ENCODE measurements around the gene EPS15. TPM values are rescaled to one million over a fixed set of nuclear protein-coding genes. Genes with fewer than 3 reads are reported as not detected.
"Not testable (repeated sequence)": the region's sequence is repeated elsewhere in the genome, so short reads cannot be mapped to it uniquely, and the experiment has no call there.

Gene EPS15
- total RNA-seq, 1 experiment from 2014 or later: 48.7 TPM

GRCh38 chr1:51326839-51327238 lies 192.2 kb downstream of the EPS15 start:
- H3K27ac Mint-ChIP-seq (ENCODE audit: low read depth, unreplicated experiment): no peak overlapping the region
- CTCF ChIA-PET: no interaction called here
- no TSS peak for BruUV-seq (replicated peaks)
- no peak overlapping the region for H3K4me3 Mint-ChIP-seq (ENCODE audit: unreplicated experiment)
- no peaks in the 10 kb centered on the region for H3K36me3 Mint-ChIP-seq (ENCODE audit: insufficient read depth, unreplicated experiment)
- H3K9me3 Mint-ChIP-seq (ENCODE audit: unreplicated experiment): no peaks in the 10 kb centered on the region
- H3K4me1 Mint-ChIP-seq (ENCODE audit: insufficient read depth, unreplicated experiment): peaks cover 12% of the 10 kb centered on the region
- POLR2A ChIA-PET: no interaction called here
- no peak for TF ChIP-seq CTCF (IDR thresholded peaks at IDR 0.05; ENCODE audit: unreplicated experiment)
- no peak for DNase-seq (ENCODE audit: unreplicated experiment)
- intact Hi-C loops (cut with micrococcal nuclease): no loop called here
- no peaks in the 10 kb centered on the region for H3K27me3 Mint-ChIP-seq (ENCODE audit: insufficient read depth, unreplicated experiment)

DNA sequence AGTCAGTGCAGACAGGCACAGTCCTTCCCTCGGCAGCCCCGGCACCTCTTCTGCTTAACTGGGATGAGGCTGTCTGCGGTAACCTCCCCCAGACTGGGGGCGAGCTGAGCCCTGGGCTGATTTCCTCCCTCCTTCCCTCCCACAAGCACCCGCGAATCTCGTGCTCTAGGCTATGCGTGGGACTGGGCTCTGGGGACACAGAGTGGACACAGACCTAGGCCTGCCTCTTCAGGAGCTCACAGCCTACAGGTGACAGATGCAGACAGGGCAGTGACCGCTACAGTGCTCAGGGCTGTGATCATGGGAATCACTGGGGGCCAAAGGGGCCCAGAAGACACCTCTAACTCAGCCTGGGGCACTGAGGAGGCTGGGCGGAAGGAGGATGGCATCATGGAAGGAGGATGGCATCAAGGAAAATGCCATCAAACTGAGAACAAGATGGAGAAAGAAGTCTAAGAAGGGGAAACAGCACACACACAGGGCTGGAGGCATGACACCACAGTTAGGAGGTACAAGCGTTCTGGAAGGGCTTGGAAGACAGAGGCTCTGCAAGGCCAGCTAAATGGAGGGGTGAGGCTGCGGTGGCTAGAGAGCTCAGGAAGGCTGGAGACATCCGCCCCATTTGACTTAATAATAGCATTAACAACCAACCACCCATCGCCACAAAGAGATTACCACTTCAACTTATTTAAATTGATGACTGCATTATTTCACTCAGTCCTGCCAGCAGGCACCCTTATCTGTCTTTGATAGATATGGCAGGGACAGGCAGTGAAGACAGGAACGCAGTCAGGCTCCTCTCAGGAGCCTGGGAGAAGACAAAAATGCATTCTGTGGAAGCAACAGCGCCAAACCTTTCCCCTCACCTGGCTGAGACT lies 192.9 kb downstream of the EPS15 start:
- H3K4me3 Mint-ChIP-seq (ENCODE audit: unreplicated experiment): no peak overlapping the region

GRCh38 chr1:51325391-51325790 lies 193.7 kb downstream of the EPS15 start:
- TF ChIP-seq CTCF (IDR thresholded peaks at IDR 0.05; ENCODE audit: unreplicated experiment): no peak
- POLR2A ChIA-PET: no interaction called here
- intact Hi-C loops (cut with micrococcal nuclease): no loop called here
- H3K36me3 Mint-ChIP-seq (ENCODE audit: insufficient read depth, unreplicated experiment): no peaks in the 10 kb centered on the region
- no peak for DNase-seq (ENCODE audit: unreplicated experiment)
- no peaks in the 10 kb centered on the region for H3K27me3 Mint-ChIP-seq (ENCODE audit: insufficient read depth, unreplicated experiment)
- no peaks in the 10 kb centered on the region for H3K4me1 Mint-ChIP-seq (ENCODE audit: insufficient read depth, unreplicated experiment)
- H3K9me3 Mint-ChIP-seq (ENCODE audit: unreplicated experiment): no peaks in the 10 kb centered on the region
- H3K27ac Mint-ChIP-seq (ENCODE audit: low read depth, unreplicated experiment): no peak overlapping the region
- BruUV-seq (replicated peaks): no TSS peak
- CTCF ChIA-PET: interaction anchor here (0.6 kb wide), 1 partner anchor 241 kb away, joined by 3 read pairs; no protein-coding TSS in a partner anchor
- H3K4me3 Mint-ChIP-seq (ENCODE audit: unreplicated experiment): no peak overlapping the region

More for the DNA sequence above, 192.9 kb downstream of the EPS15 start:
- Mint-ChIP-seq H3K36me3 (ENCODE audit: insufficient read depth, unreplicated experiment) (no peaks in the 10 kb centered on the region), H3K4me1 (ENCODE audit: insufficient read depth, unreplicated experiment) (peaks cover 5% of the 10 kb centered on the region), H3K27ac (ENCODE audit: low read depth, unreplicated experiment) (no peak overlapping the region), H3K9me3 (ENCODE audit: unreplicated experiment) (no peaks in the 10 kb centered on the region), H3K27me3 (ENCODE audit: insufficient read depth, unreplicated experiment) (no peaks in the 10 kb centered on the region)
- intact Hi-C loops (cut with micrococcal nuclease): no loop called here
- no peak for TF ChIP-seq CTCF (IDR thresholded peaks at IDR 0.05; ENCODE audit: unreplicated experiment)
- no TSS peak for BruUV-seq (replicated peaks)
- no peak for DNase-seq (ENCODE audit: unreplicated experiment)
- POLR2A ChIA-PET: no interaction called here
- CTCF ChIA-PET: interaction anchor here (0.6 kb wide), 1 partner anchor 241 kb away, joined by 3 read pairs; no protein-coding TSS in a partner anchor

DNA sequence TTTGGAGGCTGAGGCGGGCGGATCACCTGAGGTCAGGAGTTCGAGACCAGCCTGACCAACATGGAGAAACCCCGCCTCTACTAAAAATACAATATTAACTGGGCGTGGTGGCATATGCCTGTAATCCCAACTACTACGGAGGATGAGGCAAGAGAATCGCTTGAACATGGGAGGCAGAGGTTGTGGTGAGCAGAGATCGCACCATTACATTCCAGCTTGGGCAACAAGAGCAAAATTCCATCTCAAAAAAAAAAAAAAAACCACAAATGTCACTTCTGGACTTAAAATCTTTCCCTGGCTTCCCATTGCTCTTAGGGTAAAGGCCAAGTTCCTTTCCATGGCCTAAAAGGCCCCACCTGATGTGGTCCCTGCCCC lies 194.1 kb downstream of the EPS15 start:
- intact Hi-C loops (cut with micrococcal nuclease); H3K27me3 Mint-ChIP-seq (ENCODE audit: insufficient read depth, unreplicated experiment); H3K4me3 Mint-ChIP-seq (ENCODE audit: unreplicated experiment); POLR2A ChIA-PET; H3K36me3 Mint-ChIP-seq (ENCODE audit: insufficient read depth, unreplicated experiment); CTCF ChIA-PET; DNase-seq (ENCODE audit: unreplicated experiment); H3K4me1 Mint-ChIP-seq (ENCODE audit: insufficient read depth, unreplicated experiment); H3K9me3 Mint-ChIP-seq (ENCODE audit: unreplicated experiment); BruUV-seq (replicated peaks); H3K27ac Mint-ChIP-seq (ENCODE audit: low read depth, unreplicated experiment): not testable (repeated sequence)

Data from MCF 10A (cell line).